Mucosa of stomach (tissue), 1 donor: Measurements from ENCODE around the gene CASK.
"Not testable (repeated sequence)": the region's sequence is repeated elsewhere in the genome, so short reads cannot be mapped to it uniquely, and the experiment has no call there.

ENCODE experiments used
- H3K27me3 ChIP-seq: one replicate; pipeline ENCODE4 v1.7.0; 2013; ENCODE audit warnings: mild to moderate bottlenecking, low read length; ENCODE audit not compliant: control insufficient read depth, insufficient read depth
- H3K36me3 ChIP-seq: one replicate; pipeline ENCODE4 v1.7.0; 2013; ENCODE audit warnings: low read length; ENCODE audit not compliant: control insufficient read depth, insufficient read depth
- H3K4me1 ChIP-seq: one replicate; pipeline ENCODE4 v1.7.0; 2013; ENCODE audit warnings: mild to moderate bottlenecking, low read length; ENCODE audit not compliant: control insufficient read depth, insufficient read depth
- H3K4me3 ChIP-seq: one replicate; pipeline ENCODE4 v1.7.0; 2013; ENCODE audit warnings: low read length
- H3K9ac ChIP-seq: one replicate; pipeline ENCODE4 v1.7.0; 2013; ENCODE audit warnings: mild to moderate bottlenecking, low read length, moderate library complexity
- H3K9me3 ChIP-seq: one replicate; pipeline ENCODE4 v1.7.0; 2013; ENCODE audit warnings: mild to moderate bottlenecking, low read length, moderate library complexity; ENCODE audit not compliant: control insufficient read depth
- donor health status: Pancreatic carcinoma.

The CASK gene

GRCh38 chrX:41672643-41673042, 250.7 kb downstream of the CASK start:
- no peaks in the 10 kb centered on the region for H3K9me3 ChIP-seq
- no peaks in the 10 kb centered on the region for H3K27me3 ChIP-seq
- no peaks in the 10 kb centered on the region for H3K36me3 ChIP-seq
- H3K9ac ChIP-seq, result no peak overlapping the region
- no peak overlapping the region for H3K4me3 ChIP-seq
- H3K4me1 ChIP-seq, result no peaks in the 10 kb centered on the region

GRCh38 chrX:41671082-41671481, 252.3 kb downstream of the CASK start:
- no peaks in the 10 kb centered on the region for H3K9me3 ChIP-seq
- no peaks in the 10 kb centered on the region for H3K4me1 ChIP-seq
- H3K27me3 ChIP-seq, result no peaks in the 10 kb centered on the region
- H3K36me3 ChIP-seq, result no peaks in the 10 kb centered on the region
- no peak overlapping the region for H3K9ac ChIP-seq
- H3K4me3 ChIP-seq, result no peak overlapping the region

GRCh38 chrX:41670112-41670511, 253.2 kb downstream of the CASK start:
- no peaks in the 10 kb centered on the region for H3K27me3 ChIP-seq
- H3K4me3 ChIP-seq, result no peak overlapping the region
- no peak overlapping the region for H3K9ac ChIP-seq
- H3K36me3 ChIP-seq, result no peaks in the 10 kb centered on the region
- no peaks in the 10 kb centered on the region for H3K4me1 ChIP-seq
- H3K9me3 ChIP-seq, result no peaks in the 10 kb centered on the region

GRCh38 chrX:41667631-41668030, 255.7 kb downstream of the CASK start:
- no peak overlapping the region for H3K9ac ChIP-seq
- no peak overlapping the region for H3K4me3 ChIP-seq
- no peaks in the 10 kb centered on the region for H3K27me3 ChIP-seq
- no peaks in the 10 kb centered on the region for H3K9me3 ChIP-seq
- H3K36me3 ChIP-seq, result no peaks in the 10 kb centered on the region
- H3K4me1 ChIP-seq, result no peaks in the 10 kb centered on the region

DNA sequence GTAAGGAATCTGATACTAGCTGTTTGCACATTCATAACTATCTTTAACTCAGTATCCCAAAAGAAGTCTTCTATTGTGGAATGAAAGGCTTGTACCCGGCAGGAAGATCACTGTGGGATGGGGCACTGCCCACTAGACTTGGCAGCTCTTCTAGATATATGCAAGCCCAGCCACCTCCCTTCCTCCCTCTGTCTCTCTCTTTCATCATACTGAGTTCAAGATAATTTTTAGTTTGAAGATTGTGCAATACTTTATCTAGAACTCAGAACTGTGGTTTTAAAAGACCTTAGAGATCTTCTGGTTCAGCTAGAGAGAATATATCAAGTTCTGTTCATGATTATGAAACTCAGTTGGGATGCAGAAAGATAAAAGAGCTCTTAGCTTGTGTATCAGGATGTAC, 257.1 kb downstream of the CASK start:
- Histone ChIP-seq H3K4me3 (no peak overlapping the region), H3K4me1 (no peaks in the 10 kb centered on the region), H3K27me3 (no peaks in the 10 kb centered on the region), H3K9ac (no peak overlapping the region), H3K9me3 (no peaks in the 10 kb centered on the region), H3K36me3 (no peaks in the 10 kb centered on the region)

GRCh38 chrX:41665686-41666085, 257.7 kb downstream of the CASK start:
- no peaks in the 10 kb centered on the region for H3K36me3 ChIP-seq
- no peak overlapping the region for H3K9ac ChIP-seq
- no peak overlapping the region for H3K4me3 ChIP-seq
- no peaks in the 10 kb centered on the region for H3K4me1 ChIP-seq
- H3K27me3 ChIP-seq, result no peaks in the 10 kb centered on the region
- H3K9me3 ChIP-seq, result no peaks in the 10 kb centered on the region

- no peaks in the 10 kb centered on the region for H3K9me3 ChIP-seq
- no peaks in the 10 kb centered on the region for H3K36me3 ChIP-seq
- H3K4me3 ChIP-seq, result no peak overlapping the region
- H3K4me1 ChIP-seq, result no peaks in the 10 kb centered on the region
- H3K9ac ChIP-seq, result no peak overlapping the region
- H3K27me3 ChIP-seq, result no peaks in the 10 kb centered on the region
Observed at GRCh38 chrX:41664908-41665307, 258.4 kb downstream of the CASK start.

- no peaks in the 10 kb centered on the region for H3K27me3 ChIP-seq
- H3K4me1 ChIP-seq, result no peaks in the 10 kb centered on the region
- H3K4me3 ChIP-seq, result no peak overlapping the region
- no peaks in the 10 kb centered on the region for H3K9me3 ChIP-seq
- no peak overlapping the region for H3K9ac ChIP-seq
- H3K36me3 ChIP-seq, result no peaks in the 10 kb centered on the region
Observed at GRCh38 chrX:41664375-41664901, 258.9 kb downstream of the CASK start.

DNA sequence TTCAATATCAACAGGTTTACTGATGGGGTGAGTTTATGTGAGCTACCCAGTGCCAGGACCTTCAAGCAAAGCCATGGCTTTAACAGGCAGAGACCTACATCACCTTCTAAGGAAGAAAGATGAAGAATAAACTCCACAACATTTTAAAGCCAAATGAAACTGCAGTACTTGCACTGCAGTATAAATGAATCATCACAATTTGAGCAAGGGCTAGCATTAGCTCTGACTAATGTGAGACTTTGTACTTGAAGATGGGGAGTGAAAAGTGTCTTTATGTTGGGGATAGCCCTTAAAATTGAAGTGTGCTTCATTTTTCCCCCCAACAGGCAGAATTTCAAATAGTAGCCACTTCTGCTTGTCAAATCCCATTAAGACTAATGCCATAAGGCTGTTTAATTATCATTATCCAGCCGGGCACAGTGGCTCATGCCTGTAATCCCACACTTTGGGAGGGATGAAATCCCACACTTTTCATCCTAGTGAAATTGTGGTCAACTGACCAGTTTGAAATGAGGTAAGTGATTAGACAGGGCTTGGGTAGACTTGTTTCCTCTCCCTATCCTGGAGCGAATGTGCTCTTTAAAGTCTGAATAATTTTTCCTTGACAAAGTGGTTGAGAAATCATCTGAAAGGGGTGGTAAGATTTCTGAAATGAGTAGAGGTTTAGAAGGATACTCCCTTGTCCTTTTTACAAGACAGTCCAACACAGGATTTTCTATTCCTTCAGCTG, 261.8 kb downstream of the CASK start:
- H3K4me3 ChIP-seq, result no peak overlapping the region
- no peaks in the 10 kb centered on the region for H3K27me3 ChIP-seq
- no peaks in the 10 kb centered on the region for H3K36me3 ChIP-seq
- no peak overlapping the region for H3K9ac ChIP-seq
- H3K4me1 ChIP-seq, result no peaks in the 10 kb centered on the region
- H3K9me3 ChIP-seq, result no peaks in the 10 kb centered on the region

GRCh38 chrX:41655631-41656030, 267.7 kb downstream of the CASK start:
- Histone ChIP-seq H3K4me3 (no peak overlapping the region), H3K27me3 (no peaks in the 10 kb centered on the region), H3K4me1 (no peaks in the 10 kb centered on the region), H3K36me3 (no peaks in the 10 kb centered on the region), H3K9me3 (no peaks in the 10 kb centered on the region), H3K9ac (no peak overlapping the region)

DNA sequence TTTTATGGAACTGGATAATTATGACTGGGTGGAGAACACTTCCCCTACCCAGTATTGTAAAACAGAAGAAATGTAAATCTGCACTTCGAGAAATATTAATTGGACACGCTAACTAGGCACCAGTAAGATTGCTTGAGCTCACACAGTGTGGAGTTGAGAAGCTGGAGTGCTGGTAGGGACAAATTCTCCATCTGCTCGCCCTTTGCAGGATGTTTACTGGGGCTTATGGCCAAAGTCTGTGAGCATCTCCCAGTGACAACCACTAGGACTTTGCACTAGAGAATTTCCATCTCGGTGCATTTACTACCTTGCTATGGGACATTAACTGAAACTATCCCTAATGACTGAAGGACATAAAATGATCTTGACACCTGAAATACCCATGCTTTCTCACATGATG, 268.3 kb downstream of the CASK start:
- no peak overlapping the region for H3K4me3 ChIP-seq
- H3K4me1 ChIP-seq, result no peaks in the 10 kb centered on the region
- H3K27me3 ChIP-seq, result no peaks in the 10 kb centered on the region
- H3K9me3 ChIP-seq, result no peaks in the 10 kb centered on the region
- no peaks in the 10 kb centered on the region for H3K36me3 ChIP-seq
- H3K9ac ChIP-seq, result no peak overlapping the region

DNA sequence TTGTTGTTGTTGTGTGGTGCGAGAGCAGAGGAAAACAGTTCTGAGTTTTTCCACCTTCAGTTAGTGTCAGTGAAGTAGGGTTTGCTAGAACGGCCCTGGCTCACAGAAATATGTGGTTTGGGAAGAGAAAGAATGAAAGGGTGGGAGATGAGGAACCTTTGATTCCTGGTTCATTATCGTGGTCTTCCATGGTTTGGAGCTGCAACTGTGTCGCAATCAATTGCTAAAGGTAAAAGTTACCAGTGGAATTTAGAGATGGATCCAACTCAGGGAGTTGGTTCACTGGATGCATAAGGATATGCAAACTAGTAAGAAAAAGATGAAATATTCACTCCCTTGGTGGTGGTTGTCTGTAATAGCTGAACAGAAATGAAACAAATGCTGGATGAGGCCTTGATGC, 270.2 kb downstream of the CASK start:
- H3K9ac ChIP-seq, result no peak overlapping the region
- H3K36me3 ChIP-seq, result no peaks in the 10 kb centered on the region
- H3K4me3 ChIP-seq, result no peak overlapping the region
- H3K4me1 ChIP-seq, result no peaks in the 10 kb centered on the region
- H3K27me3 ChIP-seq, result no peaks in the 10 kb centered on the region
- H3K9me3 ChIP-seq, result no peaks in the 10 kb centered on the region

GRCh38 chrX:41646201-41646600, 277.2 kb downstream of the CASK start:
- not testable (repeated sequence) for H3K4me1 ChIP-seq, H3K9ac ChIP-seq, H3K36me3 ChIP-seq, H3K27me3 ChIP-seq, H3K9me3 ChIP-seq, H3K4me3 ChIP-seq
